Kidney (tissue), 14 donors: ENCODE data around the gene RAB11FIP2. TPM values are rescaled to one million over a fixed set of nuclear protein-coding genes. Genes with fewer than 3 reads are reported as not detected.

Source experiments
- DNase-seq, 5 donors: peaks; one replicate each; pipeline ENCODE4 v3.0.0-alpha.2; 2013 to 2020
- FAIRE-seq: peaks from 2 replicates; lab custom pipeline; 2012; peaks lifted over from hg19 to GRCh38; lab: Jason Lieb, UNC
- H3K27ac ChIP-seq, 2 donors: one replicate each; pipeline ENCODE4 v1.7.0; 2013; ENCODE audit warnings: low read depth in 2 of 2, low read length in 2 of 2, inconsistent platforms in 1 of 2
- H3K27me3 ChIP-seq: one replicate; pipeline ENCODE4 v1.7.1; 2013; ENCODE audit warnings: low read length, inconsistent platforms; ENCODE audit not compliant: control insufficient read depth, insufficient read depth
- H3K36me3 ChIP-seq, 3 donors: one replicate each; pipeline versions ENCODE4 v1.7.0 to v1.7.1; 2013; ENCODE audit warnings: low read length in 3 of 3, control low read depth in 1 of 3, inconsistent platforms in 1 of 3; ENCODE audit not compliant: insufficient read depth in 3 of 3, control insufficient read depth in 2 of 3
- H3K4me1 ChIP-seq, 3 donors: one replicate each; pipeline versions ENCODE4 v1.7.0 to v1.7.1; 2013; ENCODE audit warnings: low read length in 3 of 3, inconsistent platforms in 1 of 3, low read depth in 1 of 3; ENCODE audit not compliant: control insufficient read depth in 2 of 3, insufficient read depth in 2 of 3
- H3K4me3 ChIP-seq, 3 donors: one replicate each; pipeline versions ENCODE4 v1.7.0 to v1.8.1; 2013; ENCODE audit warnings: low read length in 3 of 3, control low read depth in 1 of 3, inconsistent platforms in 1 of 3
- H3K9ac ChIP-seq, 3 donors: one replicate each; pipeline versions ENCODE4 v1.7.0 to v1.7.1; 2013; ENCODE audit warnings: low read length in 3 of 3, control low read depth in 1 of 3, inconsistent platforms in 1 of 3
- H3K9me3 ChIP-seq, 3 donors: one replicate each; pipeline versions ENCODE4 v1.7.0 to v1.7.1; 2013; ENCODE audit warnings: low read length in 3 of 3, control low read depth in 1 of 3, inconsistent platforms in 1 of 3; ENCODE audit not compliant: control insufficient read depth in 2 of 3, insufficient read depth in 1 of 3
- intact Hi-C: fragments of 100-400 bp; cut with DNase I; formaldehyde crosslinking; loops from one replicate; pipeline ENCODE4 v1.11.1; 2022
- polyA plus RNA-seq: library from polyadenylated mRNA; stranded (reverse); fragments of 350-450 nt; fragmentation: Illumina TruSeq; extraction: RNeasy Lipid Tissue Mini Kit (QIAGEN cat#74804); gene quantifications from one replicate; pipeline ENCODE4 v1.2.3, GENCODE V29; 2014; ENCODE audit warnings: low read depth, low replicate concordance; ENCODE audit not compliant: insufficient read depth
- total RNA-seq: library from RNA; stranded (reverse); fragmentation: NEBNext Ultra II Directional; extraction: Animal tissue kit (Norgen Biotek cat#: 25700); gene quantifications from one replicate; pipeline ENCODE4 v1.2.1, GENCODE V29; 2021
- TF ChIP-seq, protein P1 (sequence below): IDR thresholded peaks from 3 replicates; pipeline ENCODE4 v1.5.1; 2012; ENCODE audit warnings: mild to moderate bottlenecking, moderate library complexity, borderline replicate concordance; ENCODE audit not compliant: insufficient read depth; ENCODE audit errors: extremely low read depth
- donor health status: control.
- donor health status: control.
- donor health status: control.
- donor health status: control.
- donor health status: control.
- donor health status: DM: yes; HTN: yes; CAD: no.
- donor health status: Normal renal cell carcinoma (clear cell type).

The RAB11FIP2 gene
- total and polyA plus RNA-seq, 2 donors from 2014 or later: 8.2 to 50.4 TPM

DNA sequence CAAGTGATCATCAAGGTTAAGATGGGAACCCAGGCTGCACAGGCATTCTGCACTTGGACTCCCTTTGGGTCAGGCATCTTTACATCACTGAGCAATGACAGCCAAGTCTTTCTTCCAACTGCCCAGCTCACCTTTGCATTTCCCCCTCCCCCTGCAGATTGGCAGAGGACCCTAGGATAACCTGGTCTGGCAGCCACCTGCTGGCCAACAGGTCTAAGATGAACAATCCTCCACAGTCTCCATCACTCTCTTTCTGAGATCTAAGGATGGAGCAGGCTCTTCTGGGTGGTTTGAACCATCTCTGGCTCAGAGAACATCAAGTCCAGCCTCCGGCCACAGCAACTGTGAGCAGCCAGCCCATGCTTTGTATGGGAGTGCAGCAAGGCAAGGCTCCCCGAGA lies 75.8 kb downstream of the RAB11FIP2 start:
- Histone ChIP-seq H3K27me3 (no peaks in the 10 kb centered on the region), H3K27ac (no peak overlapping the region), H3K9ac (no peak overlapping the region), H3K9me3 (no peaks in the 10 kb centered on the region), H3K36me3 (no peaks in the 10 kb centered on the region), H3K4me3 (no peak overlapping the region), H3K4me1 (no peaks in the 10 kb centered on the region)
- TF ChIP-seq, protein P1, sequence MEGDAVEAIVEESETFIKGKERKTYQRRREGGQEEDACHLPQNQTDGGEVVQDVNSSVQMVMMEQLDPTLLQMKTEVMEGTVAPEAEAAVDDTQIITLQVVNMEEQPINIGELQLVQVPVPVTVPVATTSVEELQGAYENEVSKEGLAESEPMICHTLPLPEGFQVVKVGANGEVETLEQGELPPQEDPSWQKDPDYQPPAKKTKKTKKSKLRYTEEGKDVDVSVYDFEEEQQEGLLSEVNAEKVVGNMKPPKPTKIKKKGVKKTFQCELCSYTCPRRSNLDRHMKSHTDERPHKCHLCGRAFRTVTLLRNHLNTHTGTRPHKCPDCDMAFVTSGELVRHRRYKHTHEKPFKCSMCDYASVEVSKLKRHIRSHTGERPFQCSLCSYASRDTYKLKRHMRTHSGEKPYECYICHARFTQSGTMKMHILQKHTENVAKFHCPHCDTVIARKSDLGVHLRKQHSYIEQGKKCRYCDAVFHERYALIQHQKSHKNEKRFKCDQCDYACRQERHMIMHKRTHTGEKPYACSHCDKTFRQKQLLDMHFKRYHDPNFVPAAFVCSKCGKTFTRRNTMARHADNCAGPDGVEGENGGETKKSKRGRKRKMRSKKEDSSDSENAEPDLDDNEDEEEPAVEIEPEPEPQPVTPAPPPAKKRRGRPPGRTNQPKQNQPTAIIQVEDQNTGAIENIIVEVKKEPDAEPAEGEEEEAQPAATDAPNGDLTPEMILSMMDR: no peak
- FAIRE-seq: no peak
- intact Hi-C loops: no loop called here
- DNase-seq: no peak

DNA sequence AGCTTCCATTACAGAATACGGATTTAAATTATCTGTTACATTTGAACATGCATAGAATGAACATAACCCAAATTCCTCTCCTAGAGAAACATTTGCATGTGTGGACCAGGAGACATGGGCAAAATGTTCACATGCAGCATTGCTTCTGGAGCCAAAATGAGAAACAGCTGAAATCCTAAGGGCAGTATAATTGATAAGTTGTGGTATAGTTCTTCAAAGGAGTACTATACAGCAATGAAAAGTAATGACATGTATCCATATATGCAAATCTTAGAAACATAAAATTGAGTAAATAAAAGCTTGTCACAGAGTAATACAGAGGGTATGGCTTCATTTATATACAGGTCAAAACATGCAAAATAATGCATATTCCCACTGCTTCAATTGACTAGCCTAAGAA lies 77.1 kb downstream of the RAB11FIP2 start:
- Histone ChIP-seq H3K9ac (no peak overlapping the region), H3K27ac (no peak overlapping the region), H3K36me3 (no peaks in the 10 kb centered on the region), H3K9me3 (no peaks in the 10 kb centered on the region), H3K4me3 (no peak overlapping the region), H3K27me3 (no peaks in the 10 kb centered on the region), H3K4me1 (no peaks in the 10 kb centered on the region)
- TF ChIP-seq, protein P1: no peak
- intact Hi-C loops: no loop called here
- DNase-seq (no peak), FAIRE-seq (no peak)

DNA sequence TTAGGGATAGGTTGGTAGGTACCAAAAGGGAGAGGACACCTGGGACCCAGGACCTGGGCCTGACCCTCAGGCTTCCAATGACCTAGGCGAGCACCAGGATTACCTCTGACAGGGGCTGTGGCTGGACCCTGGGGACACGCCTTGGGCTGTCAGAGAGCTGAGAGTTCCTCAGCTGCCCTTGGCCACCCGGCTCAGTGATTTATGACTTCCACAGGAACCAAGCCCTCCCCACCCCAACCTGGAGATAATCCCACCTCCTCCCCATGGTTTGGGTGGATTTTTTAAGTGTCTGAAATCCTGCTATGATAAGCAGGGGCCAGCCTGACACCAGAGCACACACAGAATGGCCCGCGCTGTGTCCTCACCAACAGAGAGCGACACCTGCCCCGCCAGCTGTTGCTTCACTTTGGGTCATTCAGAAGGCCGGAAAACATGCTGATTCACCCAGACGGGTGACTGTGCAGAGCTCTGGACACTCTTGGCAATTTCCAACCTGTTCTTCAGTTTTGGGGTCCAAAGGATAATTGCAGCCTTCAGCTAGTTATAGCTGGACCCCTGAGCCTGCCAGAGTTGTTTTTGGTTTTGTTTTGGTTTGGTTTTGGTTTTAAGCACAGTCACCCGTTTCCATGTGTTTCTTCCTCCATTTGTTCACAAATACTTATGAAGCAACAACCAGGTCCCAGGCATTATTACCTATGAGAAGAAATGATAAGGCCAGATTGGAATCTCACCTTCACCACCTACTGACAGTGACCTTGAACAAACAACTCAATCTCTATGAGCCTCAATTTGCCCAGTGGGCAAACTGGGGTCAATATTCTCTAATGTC lies 78.2 kb downstream of the RAB11FIP2 start:
- no peak for FAIRE-seq
- Histone ChIP-seq H3K27ac (no peak overlapping the region), H3K4me3 (no peak overlapping the region), H3K9me3 (no peaks in the 10 kb centered on the region), H3K27me3 (no peaks in the 10 kb centered on the region), H3K9ac (no peak overlapping the region), H3K4me1 (no peaks in the 10 kb centered on the region), H3K36me3 (no peaks in the 10 kb centered on the region)
- no peak for DNase-seq
- TF ChIP-seq, protein P1: no peak
- intact Hi-C loops: no loop called here
